HepG2 (cell line): ENCODE results near the gene KIRREL2. TPM values are rescaled to one million over a fixed set of nuclear protein-coding genes. Genes with fewer than 3 reads are reported as not detected.

Experiments
- ATAC-seq: fragments of 200-7000 bp; cut with Tn5 transposase; 3 replicates; pipeline ENCODE4 v1.9.1; 2020; ENCODE audit warnings: mild to moderate bottlenecking, moderate library complexity
- BruUV-seq: library from RNA; stranded (reverse); fragments of 400-500 nt; replicated peaks from 2 replicates; lab custom pipeline; 2021; lab: Mats Ljungman, UMichigan
- CTCF ChIA-PET: fragments of 300-600 bp; formaldehyde crosslinking; extraction: SDS; loops from one replicate; lab custom pipeline; 2021; ENCODE audit warnings: low total read pairs, inconsistent platforms, low intra/inter-chr PET ratio; lab: Yijun Ruan, JAX
- POLR2A ChIA-PET: fragments of 350-600 bp; sonication (Branson Sonifier 250); formaldehyde crosslinking; loops from one replicate; lab custom pipeline; 2020; ENCODE audit warnings: antibody characterized with exemption, inconsistent platforms; lab: Yijun Ruan, JAX
- DNase-seq: peaks from one replicate; pipeline ENCODE4 v3.0.0-alpha.2; 2015; ENCODE audit warnings: low spot score
- FAIRE-seq: peaks from 3 replicates; lab custom pipeline; 2011; peaks lifted over from hg19 to GRCh38; lab: Jason Lieb, UNC
- H2AFZ ChIP-seq: one replicate; pipeline ENCODE4 v1.6.1; 2011; ENCODE audit warnings: low read length, inconsistent platforms
- H3K27ac ChIP-seq: fragments of 300-600 bp; 3 replicates; pipeline ENCODE4 v1.8.0; 2011; ENCODE audit warnings: mixed run types, mild to moderate bottlenecking, mixed read lengths, low read length, inconsistent platforms; ENCODE audit not compliant: insufficient read depth; ENCODE audit errors: extremely low read length
- H3K27me3 ChIP-seq, 2 experiments: fragments of 200-600 bp in 1 of 2; 2 replicates in 1 of 2; 3 replicates in 1 of 2; pipeline versions ENCODE4 v1.6.0 to v1.8.0; 2011; ENCODE audit warnings: low read length in 2 of 2, mild to moderate bottlenecking in 2 of 2, moderate library complexity in 2 of 2, inconsistent platforms in 1 of 2; ENCODE audit not compliant: insufficient read depth in 2 of 2, control insufficient read depth in 1 of 2
- H3K36me3 ChIP-seq, 2 experiments: fragments of 200-600 bp in 1 of 2; replicated peaks in 1 of 2; 2 replicates in 1 of 2; 3 replicates in 1 of 2; pipeline versions ENCODE4 v1.5.1 to v1.8.0; 2011; ENCODE audit warnings: low read length in 2 of 2, inconsistent platforms in 1 of 2; ENCODE audit not compliant: insufficient read depth in 2 of 2, control insufficient read depth in 1 of 2
- H3K4me1 ChIP-seq: 2 replicates; pipeline ENCODE4 v1.5.1; 2012; ENCODE audit warnings: low read length, inconsistent platforms; ENCODE audit not compliant: insufficient read depth
- H3K4me2 ChIP-seq: 2 replicates; pipeline ENCODE4 v1.6.0; 2011; ENCODE audit warnings: low read depth, low read length, inconsistent platforms
- H3K4me3 ChIP-seq, 3 experiments: fragments of 200-600 bp in 1 of 3; sonication (generic), shearing (Covaris generic) in 1 of 3; replicated peaks in 1 of 3; 2 replicates each; pipeline ENCODE4 v1.5.1; 2011 to 2016; ENCODE audit warnings: low read length in 3 of 3, inconsistent platforms in 2 of 3, low read depth in 2 of 3, mild to moderate bottlenecking in 2 of 3, control low read depth in 1 of 3, mixed read lengths in 1 of 3; ENCODE audit not compliant: insufficient read depth in 1 of 3
- H3K79me2 ChIP-seq: one replicate; pipeline ENCODE4 v1.6.1; 2011; ENCODE audit warnings: low read length, inconsistent platforms; ENCODE audit not compliant: insufficient read depth
- H3K9ac ChIP-seq: 2 replicates; pipeline ENCODE4 v1.6.0; 2011; ENCODE audit warnings: mild to moderate bottlenecking, low read depth, low read length, inconsistent platforms; ENCODE audit not compliant: insufficient read depth
- H3K9me3 ChIP-seq: 2 replicates; pipeline ENCODE4 v1.5.1; 2012; ENCODE audit warnings: mild to moderate bottlenecking, low read length
- H4K20me1 ChIP-seq: 2 replicates; pipeline ENCODE4 v1.6.0; 2011; ENCODE audit warnings: inconsistent platforms, mild to moderate bottlenecking, low read length, moderate library complexity; ENCODE audit not compliant: insufficient read depth
- CCDC6 ChIP-seq: sonication (generic); formaldehyde crosslinking; IDR thresholded peaks from 2 replicates; pipeline ENCODE4 v1.8.1; 2022; ENCODE audit warnings: mild to moderate bottlenecking, missing genetic modification reagents, moderate library complexity
- CREB1 ChIP-seq, 2 experiments: fragments of 450-650 bp in 1 of 2; IDR thresholded peaks; 2 replicates each; pipeline ENCODE4 v1.6.1; 2016 to 2017; ENCODE audit warnings: control low read depth in 1 of 2, mild to moderate bottlenecking in 1 of 2, missing compliant biosample characterization in 1 of 2, missing genetic modification characterization in 1 of 2
- CTCF ChIP-seq: sonication (generic); formaldehyde crosslinking; IDR thresholded peaks from 2 replicates; pipeline ENCODE4 v1.5.0; 2020; ENCODE audit warnings: mild to moderate bottlenecking, missing genetic modification reagents, moderate library complexity
- FOSL1 ChIP-seq: sonication (generic); formaldehyde crosslinking; IDR thresholded peaks from 2 replicates; pipeline ENCODE4 v1.9.0; 2021; ENCODE audit warnings: missing genetic modification reagents, borderline replicate concordance
- GABPA ChIP-seq, 2 experiments: IDR thresholded peaks; 2 replicates each; pipeline ENCODE4 v1.6.1; 2011 to 2016; ENCODE audit warnings: low read depth in 2 of 2, low read length in 1 of 2, missing biosample characterization in 1 of 2, missing genetic modification characterization in 1 of 2
- IKZF5 ChIP-seq: IDR thresholded peaks from 2 replicates; pipeline ENCODE4 v1.6.1; 2018; ENCODE audit warnings: missing genetic modification reagents, mild to moderate bottlenecking, missing compliant biosample characterization
- MED1 ChIP-seq: sonication (generic); formaldehyde crosslinking; IDR thresholded peaks from 2 replicates; pipeline ENCODE4 v1.4.0; 2020; ENCODE audit warnings: missing genetic modification reagents
- NBN ChIP-seq: fragments of 450-650 bp; conservative IDR thresholded peaks from 2 replicates; pipeline ENCODE4 v1.6.1; 2017
- STAG1 ChIP-seq: sonication (generic); formaldehyde crosslinking; IDR thresholded peaks from 2 replicates; pipeline ENCODE4 v1.4.0; 2020; ENCODE audit warnings: missing genetic modification reagents
- ZC3H13 ChIP-seq: sonication (generic); formaldehyde crosslinking; IDR thresholded peaks from 2 replicates; pipeline ENCODE4 v1.8.1; 2023; ENCODE audit warnings: mild to moderate bottlenecking, missing genetic modification reagents, moderate library complexity
- ZNF20 ChIP-seq: sonication (generic); formaldehyde crosslinking; IDR thresholded peaks from 2 replicates; pipeline ENCODE4 v1.4.0; 2020; ENCODE audit warnings: mild to moderate bottlenecking, moderate library complexity, missing genetic modification reagents
- ZNF367 ChIP-seq: sonication (generic); formaldehyde crosslinking; IDR thresholded peaks from 2 replicates; pipeline ENCODE4 v1.4.0; 2020; ENCODE audit warnings: missing genetic modification reagents, borderline replicate concordance
- ZNF512 ChIP-seq: sonication (generic); formaldehyde crosslinking; IDR thresholded peaks from 2 replicates; pipeline ENCODE4 v1.4.0; 2020; ENCODE audit warnings: mild to moderate bottlenecking, missing genetic modification reagents
- ZNF530 ChIP-seq: sonication (generic); formaldehyde crosslinking; IDR thresholded peaks from 2 replicates; pipeline ENCODE4 v1.5.0; 2020; ENCODE audit warnings: low read depth, mild to moderate bottlenecking, missing genetic modification reagents
- WGBS: methylation state at CpG from one replicate; pipeline ENCODE4 v1.1.6; 2017; ENCODE audit warnings: low lambda C conversion rate; 5-methylcytosine and 5-hydroxymethylcytosine counted together
- in situ Hi-C: cut with HindIII; loops from 2 replicates; pipeline ENCODE4 v1.10.0; 2017; ENCODE audit warnings: low pct_unique_long_range_greater_than_20kb; ENCODE audit not compliant: extremely low pct_ligation_motif_present
- intact Hi-C: fragments of 100-400 bp; cut with micrococcal nuclease; formaldehyde crosslinking; loops from one replicate; pipeline ENCODE4 v1.10.0; 2022; ENCODE audit not compliant: unreplicated experiment
- polyA plus RNA-seq, 8 experiments: library from polyadenylated mRNA; depleted of rRNA in 3 of 8; stranded (reverse) in 7 of 8; unstranded in 1 of 8; fragments of >200 nt; fragmentation: Illumina TruSeq in 4 of 8; extraction: Trizol in 4 of 8; gene quantifications; 2 replicates each; pipeline versions ENCODE4 v1.2.1 to v1.2.3, GENCODE V29; 2011 to 2016; ENCODE audit warnings: low read depth in 4 of 8, missing spikeins in 1 of 8, mixed read lengths in 1 of 8; ENCODE audit not compliant: insufficient read depth in 1 of 8
- total RNA-seq, 5 experiments: library from RNA; depleted of rRNA; stranded (reverse); fragments of >200 nt; fragmentation: Illumina TruSeq; extraction: Trizol; gene quantifications; 2 replicates each; pipeline ENCODE4 v1.2.3, GENCODE V29; 2016; ENCODE audit warnings: low read depth in 1 of 5

KIRREL2 gene
- total and polyA plus RNA-seq, 2 of the 13 experiments (the other 11 are each of a cell fraction or from before 2014, with no cell fraction given), result 0.18 to 2.4 TPM

DNA sequence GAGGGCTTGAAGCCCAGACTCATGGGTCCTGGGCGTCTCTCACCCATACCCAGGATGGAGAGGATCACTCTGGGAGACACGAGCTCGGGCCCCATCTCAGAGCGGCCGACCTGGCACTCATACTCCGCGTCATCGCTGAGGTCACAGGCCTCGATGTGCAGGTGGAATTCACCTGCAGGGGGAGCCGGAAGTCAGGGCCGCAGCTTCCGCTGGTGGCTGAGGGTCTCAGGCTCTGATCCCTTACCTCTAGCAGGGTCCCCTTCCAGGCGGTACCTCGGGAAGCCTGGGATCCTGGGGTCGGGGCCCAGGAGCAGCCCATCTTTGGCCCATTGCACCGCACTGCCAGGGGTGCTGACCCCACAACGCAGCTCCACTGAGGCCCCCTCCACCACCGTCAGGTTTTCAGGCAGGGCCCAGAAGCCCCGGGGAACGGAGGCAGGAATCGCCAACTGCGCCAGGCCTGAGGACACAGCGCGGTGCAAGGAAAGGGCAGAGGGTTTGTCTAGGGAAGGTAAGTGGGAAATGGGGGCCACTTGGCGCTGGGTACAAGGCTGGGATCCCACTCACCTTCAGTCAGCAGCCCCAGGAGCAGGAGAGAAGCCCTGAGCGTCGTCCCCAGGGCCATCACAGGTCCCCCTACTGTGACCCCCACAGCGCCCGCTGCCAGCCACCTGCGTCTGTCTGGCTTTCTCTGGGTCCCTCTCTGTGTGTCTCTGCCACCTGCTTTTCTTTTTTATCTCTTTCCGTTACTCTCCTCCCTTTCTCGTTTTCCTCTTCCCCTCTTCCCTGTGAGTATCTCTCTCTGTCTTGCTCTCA lies 5.3 kb upstream of the KIRREL2 start:
- Histone ChIP-seq H3K9ac (no peak overlapping the region), H3K4me1 (peaks cover 25% of the 10 kb centered on the region), H3K27ac (no peak overlapping the region), H3K79me2 (no peaks in the 10 kb centered on the region), H3K36me3 (no peaks in the 10 kb centered on the region), H4K20me1 (0 out of 2 replicates have a peak, but pooled peaks cover 3% of the 10 kb centered on the region), H3K4me3 (no peak overlapping the region), H3K9me3 (no peaks in the 10 kb centered on the region), H3K4me2 (no peak overlapping the region), H3K27me3 (peaks cover 7 to 58% of the 10 kb centered on the region in 2 experiments; a peak in 3 of 5 replicates), H2AFZ (no peak overlapping the region)
- no TSS peak for BruUV-seq
- no peak for DNase-seq
- ChIA-PET POLR2A (no interaction called here), CTCF (no interaction called here)
- no peak for FAIRE-seq
- in situ Hi-C loops, result no loop called here
- no peak for TF ChIP-seq ZNF367 (CRISPR knock-in tag)
- TF ChIP-seq ZNF530 (CRISPR knock-in tag), result no peak
- no peak for TF ChIP-seq MED1 (CRISPR knock-in tag)
- TF ChIP-seq IKZF5 (CRISPR knock-in tag), result no peak
- no peak for TF ChIP-seq FOSL1 (CRISPR knock-in tag)
- no peak for TF ChIP-seq CCDC6
- TF ChIP-seq CTCF (CRISPR knock-in tag), result peak; percentile 39
- 0 out of 2 replicates have a peak, but pooled peaks have one; percentile 30 for TF ChIP-seq CREB1 (IDR thresholded peaks at IDR 0.05)
- TF ChIP-seq CREB1 (CRISPR knock-in tag; IDR thresholded peaks at IDR 0.05), result no peak
- no peak for TF ChIP-seq NBN
- no peak for TF ChIP-seq ZC3H13 (CRISPR knock-in tag)
- TF ChIP-seq ZNF512 (CRISPR knock-in tag), result no peak
- 0 out of 2 replicates have a peak, but pooled peaks have one; percentile 11 for TF ChIP-seq STAG1
- no peak for TF ChIP-seq ZNF20
- peak; percentile 27; the same call in 1 of the 2 replicates for TF ChIP-seq GABPA (IDR thresholded peaks at IDR 0.05; ENCODE audit: low read depth, low read length)
- TF ChIP-seq GABPA (CRISPR knock-in tag; IDR thresholded peaks at IDR 0.05; ENCODE audit: low read depth), result no peak
- no peak; the same call in 2 of the 3 replicates for ATAC-seq
- WGBS, result 63% methylated on average over 19 of the region's 32 CpGs
- intact Hi-C loops, result no loop called here
